ENCODE measurements around the gene CRB1.

The CRB1 gene

DNA sequence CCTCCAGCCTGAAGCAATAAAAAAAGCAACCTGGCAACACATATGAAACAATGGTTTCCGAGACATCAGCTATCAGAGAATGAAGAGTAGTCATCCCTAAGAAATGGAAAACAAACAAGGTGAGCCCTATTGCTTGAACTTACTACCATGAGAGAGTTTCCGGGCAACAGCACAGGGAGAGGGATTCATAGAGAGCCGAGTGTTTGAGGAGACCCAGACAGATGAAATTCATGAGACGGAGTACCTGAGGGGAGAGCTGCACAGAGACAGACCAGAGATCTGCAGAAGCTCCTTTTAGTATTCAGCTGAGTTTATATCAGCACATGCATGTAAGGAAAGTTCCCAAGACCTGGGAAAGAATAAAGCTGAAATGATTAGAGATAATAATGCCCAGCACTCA lies 19.8 kb downstream of the CRB1 start:
- H3K4me3 ChIP-seq (ENCODE audit: low read depth, low read length), result no peak overlapping the region
- DNase-seq (ENCODE audit: low read depth), result no peak
- TF ChIP-seq, protein P1, sequence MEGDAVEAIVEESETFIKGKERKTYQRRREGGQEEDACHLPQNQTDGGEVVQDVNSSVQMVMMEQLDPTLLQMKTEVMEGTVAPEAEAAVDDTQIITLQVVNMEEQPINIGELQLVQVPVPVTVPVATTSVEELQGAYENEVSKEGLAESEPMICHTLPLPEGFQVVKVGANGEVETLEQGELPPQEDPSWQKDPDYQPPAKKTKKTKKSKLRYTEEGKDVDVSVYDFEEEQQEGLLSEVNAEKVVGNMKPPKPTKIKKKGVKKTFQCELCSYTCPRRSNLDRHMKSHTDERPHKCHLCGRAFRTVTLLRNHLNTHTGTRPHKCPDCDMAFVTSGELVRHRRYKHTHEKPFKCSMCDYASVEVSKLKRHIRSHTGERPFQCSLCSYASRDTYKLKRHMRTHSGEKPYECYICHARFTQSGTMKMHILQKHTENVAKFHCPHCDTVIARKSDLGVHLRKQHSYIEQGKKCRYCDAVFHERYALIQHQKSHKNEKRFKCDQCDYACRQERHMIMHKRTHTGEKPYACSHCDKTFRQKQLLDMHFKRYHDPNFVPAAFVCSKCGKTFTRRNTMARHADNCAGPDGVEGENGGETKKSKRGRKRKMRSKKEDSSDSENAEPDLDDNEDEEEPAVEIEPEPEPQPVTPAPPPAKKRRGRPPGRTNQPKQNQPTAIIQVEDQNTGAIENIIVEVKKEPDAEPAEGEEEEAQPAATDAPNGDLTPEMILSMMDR (conservative IDR thresholded peaks at IDR 0.05; ENCODE audit: low read depth, low read length), result no peak

DNA sequence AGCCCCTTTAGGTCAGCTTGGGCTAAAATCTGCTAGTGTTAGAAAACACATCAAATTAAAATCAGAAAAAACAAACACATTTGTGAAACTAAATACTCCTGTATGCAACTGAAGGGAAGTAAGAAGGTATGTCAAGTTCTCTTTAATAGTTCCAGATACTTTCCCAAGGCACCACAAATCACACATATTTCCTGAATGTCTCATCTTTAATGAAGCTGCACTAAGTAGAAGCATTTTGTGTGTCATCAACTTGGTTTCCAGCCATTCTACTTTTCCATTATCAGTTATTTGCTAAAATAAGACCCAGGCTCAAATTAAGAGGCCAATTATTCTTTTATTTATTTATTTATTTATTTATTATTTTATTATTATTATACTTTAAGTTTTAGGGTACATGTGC lies 34.7 kb downstream of the CRB1 start:
- TF ChIP-seq, protein P1 (conservative IDR thresholded peaks at IDR 0.05; ENCODE audit: low read depth, low read length), result no peak
- peak; percentile 24 for DNase-seq (ENCODE audit: low read depth)
- no peak overlapping the region for H3K4me3 ChIP-seq (ENCODE audit: low read depth, low read length)

DNA sequence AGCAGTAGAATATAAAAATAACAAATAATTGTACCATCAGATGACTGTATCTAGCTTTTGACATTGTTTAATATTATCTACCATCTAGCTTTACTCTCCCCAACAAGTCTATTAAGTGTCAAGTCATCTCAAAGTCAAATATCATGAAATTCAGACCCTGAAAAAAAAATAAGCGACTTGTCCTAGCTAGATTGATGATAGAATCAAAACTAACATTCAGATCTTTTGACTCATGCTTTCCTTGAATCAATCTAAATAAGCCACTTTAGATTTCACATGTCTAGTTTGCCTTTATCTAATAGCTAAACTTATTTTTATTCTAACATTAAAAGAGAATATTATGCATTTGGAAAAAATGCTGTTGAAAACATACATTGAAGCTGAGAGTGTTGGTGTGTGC lies 35.4 kb downstream of the CRB1 start:
- TF ChIP-seq, protein P1 (conservative IDR thresholded peaks at IDR 0.05; ENCODE audit: low read depth, low read length), result no peak
- no peak for DNase-seq (ENCODE audit: low read depth)
- H3K4me3 ChIP-seq (ENCODE audit: low read depth, low read length), result no peak overlapping the region

DNA sequence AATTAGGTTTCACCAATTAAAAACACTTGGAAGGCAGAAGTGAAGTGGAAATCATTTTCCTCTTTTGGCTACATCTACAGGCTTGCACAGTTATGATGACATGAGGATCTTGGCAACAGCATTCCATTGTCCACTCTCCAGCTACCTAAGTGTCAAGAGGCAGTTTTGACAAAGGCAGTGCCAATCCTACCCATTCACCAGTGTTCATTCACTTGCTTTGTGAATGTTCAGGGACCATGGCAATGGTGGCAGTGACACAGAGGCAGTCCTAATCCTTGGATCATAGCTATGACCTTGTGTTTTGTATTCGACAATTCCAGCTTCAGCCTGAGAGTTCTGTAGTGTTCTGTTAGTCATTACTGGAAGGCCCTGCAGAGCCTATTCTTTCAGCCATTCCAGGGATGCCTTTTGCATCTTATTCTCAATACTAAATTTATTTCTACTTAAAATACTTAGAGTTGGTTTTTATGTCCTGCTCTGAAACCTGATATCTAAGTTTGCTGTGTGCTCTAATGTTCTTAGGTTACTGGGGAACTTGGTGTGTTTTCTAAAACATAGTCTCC lies 36.7 kb downstream of the CRB1 start:
- no peak for DNase-seq (ENCODE audit: low read depth)
- TF ChIP-seq, protein P1 (conservative IDR thresholded peaks at IDR 0.05; ENCODE audit: low read depth, low read length), result no peak
- H3K4me3 ChIP-seq (ENCODE audit: low read depth, low read length), result no peak overlapping the region

DNA sequence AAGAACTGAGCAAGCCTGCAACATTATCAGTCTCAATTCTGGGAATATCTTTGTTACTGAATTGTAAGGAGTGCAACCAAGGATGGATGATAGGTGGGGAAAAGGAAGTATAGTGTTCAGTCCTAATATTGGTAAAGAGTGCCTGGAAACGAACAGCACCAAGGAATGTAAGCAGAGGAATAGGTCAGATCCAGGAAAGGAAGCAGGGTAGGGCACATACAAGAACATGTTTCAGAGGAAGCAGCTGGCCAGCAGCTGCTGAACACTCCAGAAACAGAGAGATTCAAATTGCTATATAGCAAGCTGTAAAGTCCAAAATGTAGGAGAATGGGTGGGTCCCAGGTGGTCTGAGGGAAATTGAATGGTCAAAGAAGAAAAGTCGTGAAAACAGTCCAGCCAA lies 37.9 kb downstream of the CRB1 start:
- TF ChIP-seq, protein P1 (conservative IDR thresholded peaks at IDR 0.05; ENCODE audit: low read depth, low read length), result no peak
- DNase-seq (ENCODE audit: low read depth), result no peak

DNA sequence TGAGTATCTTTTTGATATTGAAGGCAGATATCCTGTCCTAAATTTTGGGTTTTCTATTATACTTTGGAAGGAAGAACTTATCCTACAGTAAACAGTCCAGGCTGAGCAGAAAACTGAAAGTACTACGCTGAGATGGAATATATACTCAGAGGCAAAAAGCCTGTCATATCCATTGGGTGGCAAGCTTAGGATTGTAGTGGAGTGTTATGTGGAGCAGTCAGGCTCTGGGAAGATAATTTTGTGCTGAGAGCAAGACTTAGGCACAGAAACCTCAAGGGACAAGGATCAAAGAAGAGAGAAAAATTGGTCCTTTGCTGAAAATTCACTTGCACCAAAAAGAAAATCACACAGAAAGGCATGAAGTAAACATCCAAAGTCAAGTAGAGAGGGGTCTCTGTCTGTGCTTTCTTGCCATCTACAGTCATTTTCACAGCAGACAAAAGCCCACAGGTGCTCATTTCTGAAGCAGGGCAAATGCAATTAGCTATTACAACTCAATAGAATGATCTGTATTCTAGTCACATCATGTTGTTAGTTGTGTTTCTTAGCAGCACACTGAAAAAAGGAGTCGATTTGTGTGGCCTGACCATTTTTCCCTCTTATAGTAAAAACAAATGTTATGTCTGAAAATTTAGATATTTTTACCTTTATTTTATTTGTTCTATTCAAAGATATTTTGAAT lies 38.5 kb downstream of the CRB1 start:
- H3K4me3 ChIP-seq (ENCODE audit: low read depth, low read length), result no peak overlapping the region
- no peak for DNase-seq (ENCODE audit: low read depth)
- TF ChIP-seq, protein P1 (conservative IDR thresholded peaks at IDR 0.05; ENCODE audit: low read depth, low read length), result no peak

More for the DNA sequence above, 37.9 kb downstream of the CRB1 start:
- no peak overlapping the region for H3K4me3 ChIP-seq (ENCODE audit: low read depth, low read length)

DNA sequence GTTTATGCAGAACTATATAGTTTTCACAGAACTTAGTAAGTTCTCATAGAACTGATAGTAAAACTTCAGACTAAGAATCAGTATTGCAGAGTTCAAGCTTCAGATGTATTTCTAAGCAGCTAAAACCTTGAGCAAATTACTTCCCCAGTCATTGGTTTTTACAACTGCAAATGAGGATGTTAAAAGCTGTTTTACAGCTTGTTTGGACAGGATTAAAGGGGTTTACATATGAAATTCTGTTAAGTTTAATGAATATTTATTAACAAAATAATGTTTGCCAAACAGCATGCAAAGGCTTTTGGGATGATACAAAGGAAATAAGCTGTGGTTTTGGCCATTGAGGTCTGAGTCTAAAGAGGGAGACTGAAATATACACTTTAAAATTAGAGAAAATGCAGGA lies 39.1 kb downstream of the CRB1 start:
- DNase-seq (ENCODE audit: low read depth), result no peak
- no peak overlapping the region for H3K4me3 ChIP-seq (ENCODE audit: low read depth, low read length)
- TF ChIP-seq, protein P1 (conservative IDR thresholded peaks at IDR 0.05; ENCODE audit: low read depth, low read length), result no peak

Data from choroid plexus epithelial cell (primary cell).